Fibroblast of lung (primary cell): ENCODE data around the gene CTPS2. TPM values are rescaled to one million over a fixed set of nuclear protein-coding genes. Genes with fewer than 3 reads are reported as not detected.

Experiments used
- DNase-seq, 2 donors: peaks; one replicate each; pipeline versions ENCODE4 v3.0.0 to v3.0.0-alpha.2; 2010; ENCODE audit warnings: low read depth in 2 of 2
- H2AFZ ChIP-seq: 2 replicates; pipeline ENCODE4 v1.5.1; 2012; ENCODE audit warnings: low read length, control low read depth, inconsistent platforms
- H3K27ac ChIP-seq: 2 replicates; pipeline ENCODE4 v1.5.1; 2011; ENCODE audit warnings: low read length, control low read depth; ENCODE audit not compliant: insufficient read depth
- H3K27me3 ChIP-seq: 2 replicates; pipeline ENCODE4 v1.5.1; 2011; ENCODE audit warnings: mild to moderate bottlenecking, low read length; ENCODE audit not compliant: control insufficient read depth, insufficient read depth
- H3K36me3 ChIP-seq: 2 replicates; pipeline ENCODE4 v1.5.1; 2011; ENCODE audit warnings: low read length; ENCODE audit not compliant: control insufficient read depth, insufficient read depth
- H3K4me1 ChIP-seq: 2 replicates; pipeline ENCODE4 v1.5.1; 2011; ENCODE audit warnings: low read length; ENCODE audit not compliant: control insufficient read depth, insufficient read depth; ENCODE audit errors: extremely low read depth
- H3K4me2 ChIP-seq: 2 replicates; pipeline ENCODE4 v1.5.1; 2011; ENCODE audit warnings: low read length, control low read depth; ENCODE audit not compliant: insufficient read depth; ENCODE audit errors: extremely low read depth
- H3K4me3 ChIP-seq, 4 experiments: fragments of 200-600 bp in 1 of 4; sonication (generic) in 1 of 4; replicated peaks in 1 of 4; 2 replicates each; pipeline ENCODE4 v1.5.1; 2011 to 2016; ENCODE audit warnings: low read length in 4 of 4, low read depth in 3 of 4, mild to moderate bottlenecking in 3 of 4, control low read depth in 2 of 4, inconsistent platforms in 1 of 4, mixed read lengths in 1 of 4; ENCODE audit not compliant: insufficient read depth in 1 of 4; ENCODE audit errors: control extremely low read depth in 1 of 4
- H3K79me2 ChIP-seq: 2 replicates; pipeline ENCODE4 v1.5.1; 2012; ENCODE audit warnings: mild to moderate bottlenecking, low read length, inconsistent platforms; ENCODE audit not compliant: control insufficient read depth, insufficient read depth
- H3K9ac ChIP-seq: 2 replicates; pipeline ENCODE4 v1.5.1; 2011; ENCODE audit warnings: mild to moderate bottlenecking, low read length, control low read depth; ENCODE audit not compliant: insufficient read depth
- H3K9me3 ChIP-seq: 2 replicates; pipeline ENCODE4 v1.5.1; 2012; ENCODE audit warnings: low read depth, low read length; ENCODE audit not compliant: control insufficient read depth, insufficient read depth
- H4K20me1 ChIP-seq: 2 replicates; pipeline ENCODE4 v1.5.1; 2011; ENCODE audit warnings: low read length; ENCODE audit not compliant: control insufficient read depth, insufficient read depth; ENCODE audit errors: extremely low read depth
- EZH2 ChIP-seq: IDR thresholded peaks from 2 replicates; pipeline ENCODE4 v1.5.1; 2012; ENCODE audit warnings: low read length, control low read depth, mild to moderate bottlenecking; ENCODE audit errors: missing control alignments
- polyA plus RNA-seq, 2 donors: library from polyadenylated mRNA; depleted of rRNA in 1 of 2; stranded (reverse) in 1 of 2; unstranded in 1 of 2; fragments of >200 nt; gene quantifications; 2 replicates each; pipeline ENCODE4 v1.2.1, GENCODE V29; 2011 to 2012; ENCODE audit warnings: missing spikeins in 1 of 2
- total RNA-seq: library from RNA; depleted of rRNA; stranded (reverse); fragments of >200 nt; gene quantifications from 2 replicates; pipeline ENCODE4 v1.2.1, GENCODE V29; 2014
- TF ChIP-seq, protein P1 (sequence below), 2 donors: IDR thresholded peaks in 1 of 2; conservative IDR thresholded peaks in 1 of 2; 1 replicate in 1 of 2; 2 replicates in 1 of 2; pipeline ENCODE4 v1.5.1; 2011 to 2012; ENCODE audit warnings: low read length in 2 of 2, control low read depth in 1 of 2, inconsistent platforms in 1 of 2, low read depth in 1 of 2, mild to moderate bottlenecking in 1 of 2

CTPS2 gene
- total and polyA plus RNA-seq, 2 donors (not counting 1 experiment from before 2014, with no cell fraction given), result 5.4 to 9.9 TPM

DNA sequence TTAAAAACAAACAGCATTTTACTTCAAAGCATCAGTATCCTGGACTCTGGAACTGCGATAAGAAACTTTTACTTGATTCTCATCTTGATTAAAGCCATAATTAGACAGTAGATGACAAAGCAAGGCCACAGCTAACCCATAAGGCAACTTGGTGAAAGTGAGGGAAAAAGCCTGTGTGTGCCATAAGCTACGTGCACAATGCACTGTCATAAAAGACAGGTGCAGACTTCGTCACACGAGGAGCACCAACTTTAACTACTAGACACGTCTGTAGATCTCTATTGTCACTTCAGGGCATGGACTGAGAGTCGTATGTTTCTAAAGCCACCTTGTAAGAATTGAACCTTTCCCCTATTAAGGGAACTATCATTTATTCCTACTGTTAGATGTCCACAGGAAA lies 13.1 kb downstream of the CTPS2 start:
- Histone ChIP-seq H3K4me2 (no peak overlapping the region), H3K4me3 (no peak overlapping the region), H3K4me1 (no peaks in the 10 kb centered on the region), H3K27ac (no peak overlapping the region), H3K36me3 (no peaks in the 10 kb centered on the region), H4K20me1 (no peaks in the 10 kb centered on the region), H3K9ac (no peak overlapping the region), H3K9me3 (no peaks in the 10 kb centered on the region), H3K27me3 (no peaks in the 10 kb centered on the region), H2AFZ (no peak overlapping the region), H3K79me2 (no peaks in the 10 kb centered on the region)
- TF ChIP-seq EZH2, result no peak
- TF ChIP-seq, protein P1, sequence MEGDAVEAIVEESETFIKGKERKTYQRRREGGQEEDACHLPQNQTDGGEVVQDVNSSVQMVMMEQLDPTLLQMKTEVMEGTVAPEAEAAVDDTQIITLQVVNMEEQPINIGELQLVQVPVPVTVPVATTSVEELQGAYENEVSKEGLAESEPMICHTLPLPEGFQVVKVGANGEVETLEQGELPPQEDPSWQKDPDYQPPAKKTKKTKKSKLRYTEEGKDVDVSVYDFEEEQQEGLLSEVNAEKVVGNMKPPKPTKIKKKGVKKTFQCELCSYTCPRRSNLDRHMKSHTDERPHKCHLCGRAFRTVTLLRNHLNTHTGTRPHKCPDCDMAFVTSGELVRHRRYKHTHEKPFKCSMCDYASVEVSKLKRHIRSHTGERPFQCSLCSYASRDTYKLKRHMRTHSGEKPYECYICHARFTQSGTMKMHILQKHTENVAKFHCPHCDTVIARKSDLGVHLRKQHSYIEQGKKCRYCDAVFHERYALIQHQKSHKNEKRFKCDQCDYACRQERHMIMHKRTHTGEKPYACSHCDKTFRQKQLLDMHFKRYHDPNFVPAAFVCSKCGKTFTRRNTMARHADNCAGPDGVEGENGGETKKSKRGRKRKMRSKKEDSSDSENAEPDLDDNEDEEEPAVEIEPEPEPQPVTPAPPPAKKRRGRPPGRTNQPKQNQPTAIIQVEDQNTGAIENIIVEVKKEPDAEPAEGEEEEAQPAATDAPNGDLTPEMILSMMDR (conservative IDR thresholded peaks at IDR 0.05 in 1 of 2, IDR thresholded peaks at IDR 0.05 in 1 of 2; ENCODE audit: low read depth in 1 of 2, low read length in 2 of 2), result no peak
- no peak for DNase-seq

DNA sequence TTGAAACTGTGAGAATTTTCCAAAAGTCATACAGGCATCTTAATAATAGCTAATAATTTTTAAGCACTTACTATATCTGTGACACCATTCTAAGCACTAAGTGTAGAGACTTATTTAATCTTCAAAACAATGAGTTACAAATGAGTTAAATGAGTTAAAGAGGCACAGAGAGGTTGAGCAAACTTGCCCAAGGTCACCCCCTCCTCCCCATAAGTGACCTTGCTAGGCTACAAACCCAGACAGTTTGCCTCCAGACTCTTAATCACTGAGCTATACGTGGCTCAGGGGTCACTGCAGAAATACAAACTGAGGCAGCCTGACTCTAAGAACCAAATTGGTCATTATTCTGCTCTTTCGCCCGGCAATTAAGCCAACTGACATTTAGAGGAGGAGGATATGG lies 15.5 kb downstream of the CTPS2 start:
- TF ChIP-seq EZH2, result no peak
- TF ChIP-seq, protein P1 (conservative IDR thresholded peaks at IDR 0.05 in 1 of 2, IDR thresholded peaks at IDR 0.05 in 1 of 2; ENCODE audit: low read depth in 1 of 2, low read length in 2 of 2), result no peak
- Histone ChIP-seq H3K79me2 (no peaks in the 10 kb centered on the region), H4K20me1 (no peaks in the 10 kb centered on the region), H3K27ac (no peak overlapping the region), H3K4me2 (no peak overlapping the region), H3K4me3 (no peak overlapping the region), H3K9me3 (no peaks in the 10 kb centered on the region), H3K27me3 (no peaks in the 10 kb centered on the region), H3K36me3 (no peaks in the 10 kb centered on the region), H2AFZ (no peak overlapping the region), H3K4me1 (no peaks in the 10 kb centered on the region), H3K9ac (no peak overlapping the region)
- DNase-seq, result no peak

DNA sequence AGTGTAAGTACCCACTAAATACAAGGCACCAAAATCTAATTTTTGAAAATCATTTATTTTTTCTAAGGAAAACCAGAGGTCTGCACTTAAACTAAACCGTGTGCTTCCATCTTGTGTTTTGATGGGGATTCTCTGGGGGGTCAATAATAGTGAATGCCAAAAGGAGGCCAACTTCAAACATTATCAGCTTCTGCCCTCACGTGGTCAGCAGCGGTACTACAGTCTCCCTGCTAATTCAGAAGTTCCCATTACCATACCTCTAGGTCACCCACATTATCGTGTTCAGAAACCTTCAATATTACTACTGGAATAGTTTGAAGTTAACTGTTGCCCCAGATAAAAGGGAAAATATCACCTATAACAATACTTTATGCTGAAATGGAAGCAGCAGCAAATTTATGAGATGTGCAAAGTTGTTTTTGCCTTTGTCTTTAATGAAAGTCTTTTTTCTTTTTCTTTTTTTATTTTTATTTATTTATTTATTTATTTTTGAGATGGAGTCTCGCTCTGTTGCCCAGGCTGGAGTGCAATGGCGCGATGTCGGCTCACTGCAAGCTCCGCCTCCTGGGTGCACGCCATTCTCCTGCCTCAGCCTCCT lies 17.3 kb downstream of the CTPS2 start:
- TF ChIP-seq, protein P1 (conservative IDR thresholded peaks at IDR 0.05 in 1 of 2, IDR thresholded peaks at IDR 0.05 in 1 of 2; ENCODE audit: low read depth in 1 of 2, low read length in 2 of 2), result peak; percentile 67 to 78
- no peak for TF ChIP-seq EZH2
- peak; percentile 36 to 59 for DNase-seq
- no peak overlapping the region for H3K27ac ChIP-seq
- no peaks in the 10 kb centered on the region for H4K20me1 ChIP-seq
- no peaks in the 10 kb centered on the region for H3K36me3 ChIP-seq
- H3K4me3 ChIP-seq, result no peak overlapping the region
- no peaks in the 10 kb centered on the region for H3K4me1 ChIP-seq
- no peaks in the 10 kb centered on the region for H3K27me3 ChIP-seq
- H3K79me2 ChIP-seq, result no peaks in the 10 kb centered on the region
- no peak overlapping the region for H2AFZ ChIP-seq
- no peak overlapping the region for H3K9ac ChIP-seq
- H3K9me3 ChIP-seq, result no peaks in the 10 kb centered on the region
- no peak overlapping the region for H3K4me2 ChIP-seq
